ENCODE data around the gene JMJD4.
A peak's percentile ranks its signal among the peaks of the same experiment; 100 is the strongest.
"Not testable (repeated sequence)": the region's sequence is repeated elsewhere in the genome, so short reads cannot be mapped to it uniquely, and the experiment has no call there.

JMJD4 gene

GRCh38 chr1:227731696-227732585 is 3.2 kb downstream of the JMJD4 start:
- DNase-seq, result no peak

DNA sequence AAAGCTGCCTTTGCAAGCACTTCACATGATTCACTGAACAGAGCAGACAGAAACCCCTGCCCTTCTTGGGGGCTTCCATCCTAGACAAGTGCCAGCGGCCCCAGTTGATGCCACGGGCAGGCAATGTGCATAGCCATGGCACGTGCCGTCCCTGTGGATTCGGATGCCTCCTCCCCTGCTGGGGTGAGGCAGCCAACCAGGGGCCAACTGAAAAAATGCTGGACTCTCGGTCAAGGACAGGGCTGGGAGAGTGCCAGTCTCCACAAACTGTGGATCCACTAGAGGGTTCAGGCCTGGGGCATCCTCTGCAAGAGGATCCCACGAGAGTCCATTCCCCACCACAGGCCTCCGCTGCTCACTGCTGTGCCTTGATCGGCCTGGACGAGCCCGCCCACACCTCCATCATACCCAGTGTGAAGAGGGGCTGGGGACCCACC is 3.8 kb downstream of the JMJD4 start:
- no peak for DNase-seq

- DNase-seq, result no peak
These were observed 4.4 kb downstream of the JMJD4 start for GRCh38 chr1:227730630-227731151.

DNA sequence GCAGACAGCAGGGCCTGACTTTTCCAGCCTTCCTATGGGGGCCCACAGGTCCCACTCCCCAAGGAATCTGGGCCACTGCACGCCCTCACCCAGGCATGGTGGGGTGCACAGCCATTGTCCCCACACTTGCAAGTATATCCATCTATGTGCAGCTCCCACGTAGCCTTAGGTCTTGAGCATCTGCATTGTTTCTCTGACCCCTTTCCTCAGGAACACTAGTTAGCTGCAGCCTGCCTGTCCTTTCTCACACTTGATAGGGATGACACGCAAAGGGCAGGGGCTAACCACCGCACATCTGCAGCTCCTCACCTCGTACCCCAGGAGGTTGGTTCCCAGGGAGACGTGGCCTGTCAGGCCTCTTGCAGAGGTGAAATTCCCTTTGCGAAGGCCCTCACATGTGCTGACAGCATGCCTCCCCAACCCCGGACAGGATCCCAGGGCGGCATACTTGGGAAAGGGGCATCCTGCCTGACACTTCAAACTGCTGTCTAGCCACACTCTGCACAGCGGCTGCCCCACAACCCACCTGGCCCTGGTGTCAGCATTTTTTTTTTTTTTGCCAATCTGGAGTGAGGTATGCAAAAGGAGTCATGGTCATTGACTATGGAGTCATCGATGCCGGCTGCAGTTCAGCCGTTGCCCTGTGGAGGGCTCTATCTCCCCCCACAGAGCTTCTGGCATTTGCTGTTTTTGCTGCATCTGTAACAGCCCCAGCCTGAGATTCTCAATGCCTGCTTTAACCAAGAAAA is 5.0 kb downstream of the JMJD4 start:
- DNase-seq, result peak; percentile 15 to 52

- DNase-seq, result no peak
These were observed 5.8 kb downstream of the JMJD4 start for GRCh38 chr1:227729144-227729880.

GRCh38 chr1:227728892-227729143 is 6.3 kb downstream of the JMJD4 start:
- no peak for DNase-seq

- DNase-seq, result peak; percentile 11 to 74
These were observed 6.8 kb downstream of the JMJD4 start for GRCh38 chr1:227728059-227728891.

DNA sequence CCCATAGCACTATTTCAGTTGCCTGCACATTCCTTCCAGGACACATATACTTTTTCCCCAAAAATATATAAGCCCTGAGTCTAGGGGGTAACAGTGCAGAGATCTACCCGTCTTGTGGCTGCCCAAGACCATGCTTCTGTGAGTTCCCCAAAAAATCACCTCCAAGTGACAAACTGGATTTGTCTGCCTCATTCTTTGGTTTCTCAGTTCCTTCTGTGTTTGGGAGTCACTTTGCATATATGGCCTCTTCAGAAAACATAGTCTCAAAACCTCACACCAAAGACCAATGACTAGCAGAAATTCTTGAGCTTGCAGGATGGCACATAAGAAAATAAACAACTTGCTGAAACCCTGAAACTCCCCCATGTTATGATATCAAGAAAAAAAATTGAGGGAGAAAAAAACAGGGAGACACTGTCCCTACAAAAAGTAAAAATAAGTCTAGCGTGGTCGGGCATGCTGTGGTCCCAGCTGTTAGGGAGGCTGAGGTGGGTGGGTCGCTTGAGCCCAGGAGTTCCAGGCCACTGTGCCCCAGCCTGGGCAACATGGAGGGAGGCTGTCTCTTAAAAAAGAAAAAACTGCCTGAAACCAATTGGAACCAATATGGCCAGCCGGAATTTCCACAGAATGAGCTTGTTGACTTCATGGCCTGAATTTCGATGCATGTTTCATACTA is 8.0 kb downstream of the JMJD4 start:
- no peak for DNase-seq

DNA sequence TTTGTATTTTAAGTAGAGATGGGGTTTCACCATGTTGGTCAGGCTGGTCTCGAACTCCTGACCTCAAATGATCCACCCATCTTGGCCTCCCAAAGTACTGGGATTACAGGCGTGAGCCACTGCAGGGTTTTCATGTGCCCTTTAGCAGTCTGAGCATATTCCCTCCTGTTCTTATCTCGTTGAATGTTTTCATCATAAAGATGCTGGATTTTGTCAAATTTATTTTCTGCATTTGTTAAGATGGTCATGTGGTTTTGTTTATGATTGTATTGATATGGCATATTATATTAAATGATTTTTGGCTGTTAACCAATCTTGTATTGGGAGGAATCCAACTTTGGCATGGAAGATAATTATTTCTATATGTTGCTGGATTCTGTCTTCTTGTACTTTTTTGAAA is 8.8 kb downstream of the JMJD4 start:
- DNase-seq, result no peak

GRCh38 chr1:227725046-227725445 is 10.1 kb downstream of the JMJD4 start:
- no peak for DNase-seq

DNA sequence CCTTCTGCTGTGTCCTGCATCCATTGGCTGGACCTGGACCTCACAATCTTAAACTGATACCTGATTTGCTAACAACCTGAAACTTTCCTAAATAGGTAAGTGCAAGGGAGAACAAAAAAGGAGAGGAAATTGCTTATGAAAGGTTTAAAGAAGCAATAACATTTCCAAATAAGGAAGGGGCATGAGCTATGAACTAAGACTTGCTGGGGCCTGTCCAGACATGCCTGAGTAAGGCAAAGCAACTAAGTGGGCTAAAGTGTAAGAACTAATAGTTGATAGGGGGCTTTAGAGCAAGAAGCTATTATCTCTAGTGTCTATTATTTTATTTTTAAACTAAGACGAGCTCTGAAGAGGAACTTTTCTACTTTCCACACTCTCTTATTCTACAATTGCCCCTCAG is 11.6 kb downstream of the JMJD4 start:
- DNase-seq, result no peak

GRCh38 chr1:227718932-227719331 is 16.2 kb downstream of the JMJD4 start:
- DNase-seq, result no peak

DNA sequence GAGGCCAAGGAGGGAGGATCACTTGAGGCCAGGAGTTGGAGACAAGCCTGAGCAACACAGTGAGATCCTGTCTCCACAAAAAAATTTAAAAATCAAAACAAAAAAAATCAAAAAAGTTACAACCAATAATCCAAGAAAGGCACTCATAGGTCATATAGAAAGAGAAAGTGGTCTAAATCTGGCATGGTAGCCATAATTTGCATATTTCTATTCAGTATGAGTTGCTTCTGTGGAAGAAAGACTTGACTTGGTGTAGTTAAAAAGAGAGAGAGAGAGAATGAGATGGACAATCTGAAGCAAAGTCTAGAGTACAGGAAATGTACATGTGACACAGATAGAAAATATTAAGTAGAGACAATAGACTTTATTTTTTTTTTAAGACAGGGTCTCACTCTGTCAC is 22.5 kb downstream of the JMJD4 start:
- DNase-seq, result no peak

- DNase-seq, result not testable (repeated sequence)
These were observed 24.6 kb downstream of the JMJD4 start for GRCh38 chr1:227710474-227710873.

DNA sequence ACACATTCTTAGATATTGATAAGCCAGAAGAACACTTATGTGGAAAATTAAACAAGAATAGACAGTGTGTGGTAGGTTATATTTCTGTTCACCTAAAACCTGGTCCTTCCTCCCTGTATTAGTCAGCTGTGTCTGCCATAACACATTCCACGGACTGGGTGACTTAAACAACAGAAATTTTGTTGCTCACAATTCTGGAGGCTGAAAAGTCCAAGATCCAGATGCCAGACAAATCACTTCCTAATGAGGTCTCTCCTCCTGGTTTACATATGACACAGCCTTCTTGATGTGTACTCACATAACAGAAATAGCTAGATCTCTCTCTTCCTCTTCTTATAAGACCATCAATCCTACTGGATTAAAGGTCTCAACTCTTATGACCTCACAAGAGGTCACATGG is 25.7 kb downstream of the JMJD4 start:
- no peak for DNase-seq

GRCh38 chr1:227707846-227708245 is 27.3 kb downstream of the JMJD4 start:
- no peak for DNase-seq

- not testable (repeated sequence) for DNase-seq
These were observed 33.5 kb downstream of the JMJD4 start for GRCh38 chr1:227701631-227702030.

GRCh38 chr1:227697321-227697864 is 37.7 kb downstream of the JMJD4 start:
- DNase-seq, result no peak

DNA sequence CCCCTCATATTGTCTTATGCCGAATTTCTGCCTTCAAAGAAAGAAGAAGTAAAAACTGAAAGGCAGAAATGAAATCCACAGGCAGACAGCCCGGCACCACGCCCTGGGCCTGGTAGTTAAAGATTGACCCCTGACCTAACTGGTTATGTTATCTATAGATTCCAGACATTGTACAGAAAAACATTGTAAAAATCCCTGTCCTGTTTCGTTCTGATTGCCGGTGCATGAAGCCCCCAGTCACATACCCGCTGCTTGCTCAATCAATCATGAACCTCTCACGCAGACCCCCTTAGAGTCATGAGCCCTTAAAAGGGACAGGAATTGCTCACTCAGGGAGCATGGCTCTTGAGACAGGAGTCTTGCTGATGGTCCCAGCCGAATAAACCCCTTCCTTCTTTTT is 49.3 kb downstream of the JMJD4 start:
- DNase-seq, result no peak

Data from NCI-H446 (cell line).